IMR-90 (cell line): ENCODE data around the gene LDHB. TPM values are rescaled to one million over a fixed set of nuclear protein-coding genes. Genes with fewer than 3 reads are reported as not detected.

ENCODE experiments used
- ATAC-seq: fragments of 200-7000 bp; cut with Tn5 transposase; 2 replicates; pipeline ENCODE4 v1.9.1; 2020; ENCODE audit warnings: low read depth, mild to moderate bottlenecking, moderate library complexity
- BruUV-seq: library from RNA; stranded (reverse); fragments of 400-500 nt; replicated peaks from 2 replicates; lab custom pipeline; 2021; lab: Mats Ljungman, UMichigan
- CTCF ChIA-PET: fragments of 300-600 bp; formaldehyde crosslinking; extraction: SDS; loops from one replicate; lab custom pipeline; 2021; ENCODE audit warnings: antibody characterized with exemption; lab: Yijun Ruan, JAX
- POLR2A ChIA-PET: fragments of 300-600 bp; sonication (Branson Sonifier 250); formaldehyde crosslinking; loops from one replicate; lab custom pipeline; 2022; ENCODE audit warnings: antibody characterized with exemption; ENCODE audit not compliant: unreplicated experiment; lab: Charles Lee
- DNase-seq: peaks from one replicate; pipeline ENCODE4 v3.0.0; 2013
- H2AFZ ChIP-seq: replicated peaks from 2 replicates; pipeline ENCODE3; 2013; ENCODE audit warnings: low read length, mild to moderate bottlenecking; ENCODE audit not compliant: poor library complexity
- H2AK5ac ChIP-seq: 2 replicates; pipeline ENCODE4 v1.6.1; 2013; ENCODE audit warnings: low read depth, low read length, inconsistent platforms
- H2AK9ac ChIP-seq: replicated peaks from 2 replicates; pipeline ENCODE3; 2013; ENCODE audit warnings: mild to moderate bottlenecking, low read depth, low read length, moderate library complexity; ENCODE audit not compliant: poor library complexity
- H2BK120ac ChIP-seq: 2 replicates; pipeline ENCODE4 v1.6.1; 2013; ENCODE audit warnings: low read depth, low read length, inconsistent platforms
- H2BK15ac ChIP-seq: 3 replicates; pipeline ENCODE4 v1.6.1; 2013; ENCODE audit warnings: low read depth, low read length, inconsistent platforms
- H2BK20ac ChIP-seq: 2 replicates; pipeline ENCODE4 v1.6.1; 2013; ENCODE audit warnings: low read depth, mild to moderate bottlenecking, inconsistent platforms, low read length, moderate library complexity
- H2BK5ac ChIP-seq: 2 replicates; pipeline ENCODE4 v1.6.1; 2013; ENCODE audit warnings: mild to moderate bottlenecking, low read depth, low read length, inconsistent platforms; ENCODE audit not compliant: poor library complexity, severe bottlenecking
- H3K14ac ChIP-seq: replicated peaks from 2 replicates; pipeline ENCODE4 v1.6.1; 2013; ENCODE audit warnings: low read depth, low read length, inconsistent platforms
- H3K18ac ChIP-seq: 2 replicates; pipeline ENCODE4 v1.6.1; 2013; ENCODE audit warnings: low read depth, low read length, control low read depth
- H3K23ac ChIP-seq: 2 replicates; pipeline ENCODE4 v1.6.1; 2013; ENCODE audit warnings: low read depth, low read length, inconsistent platforms
- H3K27ac ChIP-seq: 2 replicates; pipeline ENCODE4 v1.5.1; 2013; ENCODE audit warnings: mild to moderate bottlenecking, control low read depth, low read length; ENCODE audit not compliant: insufficient read depth
- H3K27me3 ChIP-seq: 2 replicates; pipeline ENCODE4 v1.6.1; 2013; ENCODE audit warnings: low read length; ENCODE audit not compliant: control insufficient read depth, insufficient read depth
- H3K36me3 ChIP-seq: 2 replicates; pipeline ENCODE4 v1.6.1; 2013; ENCODE audit warnings: low read length, mixed read lengths; ENCODE audit not compliant: control insufficient read depth, insufficient read depth
- H3K4ac ChIP-seq: 2 replicates; pipeline ENCODE4 v1.6.1; 2013; ENCODE audit warnings: low read depth, low read length, inconsistent platforms
- H3K4me1 ChIP-seq: 2 replicates; pipeline ENCODE4 v1.6.1; 2013; ENCODE audit warnings: low read length, mixed read lengths; ENCODE audit not compliant: control insufficient read depth, insufficient read depth
- H3K4me2 ChIP-seq: 2 replicates; pipeline ENCODE4 v1.6.1; 2013; ENCODE audit warnings: low read depth, mild to moderate bottlenecking, control low read depth, low read length, moderate library complexity
- H3K4me3 ChIP-seq: 2 replicates; pipeline ENCODE4 v1.5.1; 2013; ENCODE audit warnings: low read depth, mild to moderate bottlenecking, control low read depth, low read length, moderate library complexity; ENCODE audit not compliant: insufficient read depth
- H3K56ac ChIP-seq: 2 replicates; pipeline ENCODE4 v1.6.1; 2013; ENCODE audit warnings: low read length, inconsistent platforms; ENCODE audit not compliant: insufficient read depth; ENCODE audit errors: extremely low read depth
- H3K79me1 ChIP-seq, 2 experiments: 2 replicates each; pipeline ENCODE4 v1.6.1; 2013; ENCODE audit warnings: low read length in 2 of 2, inconsistent platforms in 1 of 2, low read depth in 1 of 2
- H3K9ac ChIP-seq: 2 replicates; pipeline ENCODE4 v1.6.1; 2013; ENCODE audit warnings: low read depth, low read length, control low read depth
- H3K9me1 ChIP-seq: 2 replicates; pipeline ENCODE4 v1.6.1; 2013; ENCODE audit warnings: low read length, inconsistent platforms; ENCODE audit not compliant: insufficient read depth
- H3K9me3 ChIP-seq: 2 replicates; pipeline ENCODE4 v1.6.1; 2013; ENCODE audit warnings: low read length; ENCODE audit not compliant: control insufficient read depth, insufficient read depth
- H4K20me1 ChIP-seq: 2 replicates; pipeline ENCODE4 v1.6.1; 2013; ENCODE audit warnings: low read length, inconsistent platforms; ENCODE audit not compliant: insufficient read depth
- H4K5ac ChIP-seq: 2 replicates; pipeline ENCODE4 v1.6.1; 2013; ENCODE audit warnings: mild to moderate bottlenecking, low read depth, low read length, control low read depth
- H4K8ac ChIP-seq, 2 experiments: 2 replicates each; pipeline ENCODE4 v1.6.1; 2013; ENCODE audit warnings: low read depth in 2 of 2, low read length in 2 of 2, control low read depth in 1 of 2, inconsistent platforms in 1 of 2
- H4K91ac ChIP-seq: 2 replicates; pipeline ENCODE4 v1.6.1; 2013; ENCODE audit warnings: low read depth, low read length, inconsistent platforms; ENCODE audit not compliant: insufficient read depth
- CEBPB ChIP-seq: IDR thresholded peaks from 2 replicates; pipeline ENCODE4 v1.6.1; 2012; ENCODE audit warnings: low read depth, low read length, improper control_type of control experiment
- POLR2A ChIP-seq: IDR thresholded peaks from 2 replicates; pipeline ENCODE4 v1.6.1; 2012; ENCODE audit warnings: mild to moderate bottlenecking, low read depth, low read length
- WGBS, 2 experiments: methylation state at CpG; one replicate each; pipeline versions ENCODE4 v1.1.5 to v1.1.7; 2013; ENCODE audit warnings: missing lambda C conversion rate in 2 of 2; ENCODE audit not compliant: insufficient read length in 1 of 2; ENCODE audit errors: extremely low coverage in 2 of 2; 5-methylcytosine and 5-hydroxymethylcytosine counted together
- dilution Hi-C: fragments of 300-500 bp; cut with HindIII; formaldehyde crosslinking; loops from one replicate; pipeline ENCODE4 v1.14.3; 2018; ENCODE audit warnings: low sequenced_read_pairs; ENCODE audit not compliant: unreplicated experiment
- in situ Hi-C: fragments of 300-500 bp; cut with MboI; formaldehyde crosslinking; loops from 3 replicates; pipeline ENCODE4 v1.14.3; 2019; ENCODE audit warnings: low sequenced_read_pairs, inconsistent platforms, mixed read lengths
- intact Hi-C: fragments of 100-400 bp; cut with micrococcal nuclease; formaldehyde crosslinking; loops from 2 replicates; pipeline ENCODE4 v1.10.0; 2022
- polyA plus RNA-seq, 3 experiments: library from polyadenylated mRNA; depleted of rRNA; stranded (reverse); fragments of >200 nt; gene quantifications; 2 replicates each; pipeline ENCODE4 v1.2.3, GENCODE V29; 2012; ENCODE audit warnings: low replicate concordance in 1 of 3
- total RNA-seq: library from RNA; depleted of rRNA; stranded (reverse); fragments of >200 nt; gene quantifications from 2 replicates; pipeline ENCODE4 v1.2.3, GENCODE V29; 2012

The LDHB gene
- total and polyA plus RNA-seq, 2 of the 4 experiments (the other 2 are of a cell fraction): 623 to 630 TPM

- H3K9ac ChIP-seq: no peak overlapping the region
- intact Hi-C loops (no loop called here), dilution Hi-C loops (no loop called here), in situ Hi-C loops (loop anchor here (10.0 kb wide), 1 partner anchor 138 kb away; the partner anchor contains the start of genes GOLT1B and RECQL)
- ChIA-PET POLR2A (no interaction called here), CTCF (interaction anchor here (1.0 kb wide), 1 partner anchor 9 kb away, joined by 3 read pairs; no protein-coding TSS in a partner anchor)
- H3K4me3 ChIP-seq: no peak overlapping the region
- no peaks in the 10 kb centered on the region for H3K27me3 ChIP-seq
- WGBS, 2 experiments: no CpG with 5 or more reads among the region's 1 CpG
- H4K91ac ChIP-seq: no peak overlapping the region
- H3K56ac ChIP-seq: no peak overlapping the region
- no peak overlapping the region for H3K4me2 ChIP-seq
- no peak overlapping the region for H2BK20ac ChIP-seq
- H4K5ac ChIP-seq: no peak overlapping the region
- H3K79me1 ChIP-seq: peaks cover 12 to 18% of the 10 kb centered on the region in 2 experiments
- H2AK5ac ChIP-seq: no peak overlapping the region
- no peak overlapping the region for H3K27ac ChIP-seq
- DNase-seq (peak; percentile 31), ATAC-seq (no peak)
- H3K4me1 ChIP-seq: no peaks in the 10 kb centered on the region; the same call in none of the 2 replicates
- no peaks in the 10 kb centered on the region for H4K20me1 ChIP-seq
- H3K23ac ChIP-seq: 0 out of 2 replicates have a peak overlapping the region, but pooled peaks have one; percentile 33
- no peak overlapping the region for H4K8ac ChIP-seq
- H2BK15ac ChIP-seq: no peak overlapping the region
- H3K18ac ChIP-seq: no peak overlapping the region
- H3K4ac ChIP-seq: no peak overlapping the region
- no peak overlapping the region for H2AK9ac ChIP-seq
- no peak overlapping the region for H2BK5ac ChIP-seq
- no peaks in the 10 kb centered on the region for H3K9me3 ChIP-seq
- peaks cover 39% of the 10 kb centered on the region for H3K36me3 ChIP-seq
- H2BK120ac ChIP-seq: no peak overlapping the region
- no peaks in the 10 kb centered on the region for H3K9me1 ChIP-seq
- TF ChIP-seq CEBPB: peak; percentile 58; the same call in 1 of the 2 replicates
- TF ChIP-seq POLR2A: no peak
- H3K14ac ChIP-seq: no peak overlapping the region
- H2AFZ ChIP-seq: no peak overlapping the region
- no TSS peak for BruUV-seq
These were observed 14.8 kb downstream of the LDHB start for GRCh38 chr12:21642707-21643389.
